AG10803 (cell line): Measurements from ENCODE around the gene FAM171A1.

ENCODE experiments used
- DNase-seq: peaks from one replicate; pipeline ENCODE4 v3.0.0; 2010; ENCODE audit warnings: low read depth
- H3K4me3 ChIP-seq: 2 replicates; pipeline ENCODE4 v1.5.1; 2011; ENCODE audit warnings: mild to moderate bottlenecking, low read length, control low read depth
- CTCF ChIP-seq: conservative IDR thresholded peaks from 2 replicates; pipeline ENCODE4 v1.5.1; 2011; ENCODE audit warnings: mild to moderate bottlenecking, low read length, control low read depth, inconsistent platforms

Gene FAM171A1

GRCh38 chr10:15255961-15256360 is 115.1 kb downstream of the FAM171A1 start:
- H3K4me3 ChIP-seq = no peak overlapping the region
- DNase-seq = no peak
- TF ChIP-seq CTCF = no peak

- H3K4me3 ChIP-seq = no peak overlapping the region
These were observed 116.1 kb downstream of the FAM171A1 start for GRCh38 chr10:15254808-15255648.

GRCh38 chr10:15253951-15254807 is 116.9 kb downstream of the FAM171A1 start:
- TF ChIP-seq CTCF = no peak
- DNase-seq = no peak
- H3K4me3 ChIP-seq = no peak overlapping the region

More at GRCh38 chr10:15254808-15255648, 116.1 kb downstream of the FAM171A1 start:
- no peak for TF ChIP-seq CTCF
- no peak for DNase-seq

- H3K4me3 ChIP-seq = no peak overlapping the region
- no peak for TF ChIP-seq CTCF
- no peak for DNase-seq
These were observed 118.7 kb downstream of the FAM171A1 start for GRCh38 chr10:15252396-15252795.

- TF ChIP-seq CTCF = no peak
- H3K4me3 ChIP-seq = no peak overlapping the region
- DNase-seq = no peak
These were observed 119.2 kb downstream of the FAM171A1 start for GRCh38 chr10:15251791-15252380.

GRCh38 chr10:15245530-15245929 is 125.6 kb downstream of the FAM171A1 start:
- no peak overlapping the region for H3K4me3 ChIP-seq
- DNase-seq = no peak
- TF ChIP-seq CTCF = no peak; the same call in 1 of the 2 replicates
